Brain microvascular endothelial cell (primary cell): ENCODE data around the gene GPR12.

Source experiments
- DNase-seq: peaks from one replicate; pipeline ENCODE4 v3.0.0-alpha.2; 2020
- H3K27ac ChIP-seq: fragments of 250-450 bp; sonication (Bioruptor Pico); 2 replicates; pipeline ENCODE4 v1.5.1; 2020; ENCODE audit warnings: mild to moderate bottlenecking, moderate library complexity
- H3K27me3 ChIP-seq: fragments of 250-450 bp; sonication (Bioruptor Pico); replicated peaks from 2 replicates; pipeline ENCODE4 v1.5.1; 2020; ENCODE audit warnings: mild to moderate bottlenecking
- H3K36me3 ChIP-seq: fragments of 250-450 bp; sonication (Bioruptor Pico); replicated peaks from 2 replicates; pipeline ENCODE4 v1.5.1; 2020; ENCODE audit warnings: mild to moderate bottlenecking
- H3K4me3 ChIP-seq: 2 replicates; pipeline ENCODE4 v1.5.1; 2011; ENCODE audit warnings: low read depth, mild to moderate bottlenecking, control low read depth, low read length, moderate library complexity
- CTCF ChIP-seq: IDR thresholded peaks from 2 replicates; pipeline ENCODE4 v1.5.1; 2011; ENCODE audit warnings: low read depth, mild to moderate bottlenecking, moderate library complexity, low read length, control low read depth, inconsistent platforms; ENCODE audit errors: missing control alignments
- in situ Hi-C: cut with HindIII; loops from 2 replicates; pipeline ENCODE4 v1.10.0; 2017; ENCODE audit warnings: low sequenced_read_pairs, low pct_ligation_motif_present

The GPR12 gene, protein sequence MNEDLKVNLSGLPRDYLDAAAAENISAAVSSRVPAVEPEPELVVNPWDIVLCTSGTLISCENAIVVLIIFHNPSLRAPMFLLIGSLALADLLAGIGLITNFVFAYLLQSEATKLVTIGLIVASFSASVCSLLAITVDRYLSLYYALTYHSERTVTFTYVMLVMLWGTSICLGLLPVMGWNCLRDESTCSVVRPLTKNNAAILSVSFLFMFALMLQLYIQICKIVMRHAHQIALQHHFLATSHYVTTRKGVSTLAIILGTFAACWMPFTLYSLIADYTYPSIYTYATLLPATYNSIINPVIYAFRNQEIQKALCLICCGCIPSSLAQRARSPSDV

DNA sequence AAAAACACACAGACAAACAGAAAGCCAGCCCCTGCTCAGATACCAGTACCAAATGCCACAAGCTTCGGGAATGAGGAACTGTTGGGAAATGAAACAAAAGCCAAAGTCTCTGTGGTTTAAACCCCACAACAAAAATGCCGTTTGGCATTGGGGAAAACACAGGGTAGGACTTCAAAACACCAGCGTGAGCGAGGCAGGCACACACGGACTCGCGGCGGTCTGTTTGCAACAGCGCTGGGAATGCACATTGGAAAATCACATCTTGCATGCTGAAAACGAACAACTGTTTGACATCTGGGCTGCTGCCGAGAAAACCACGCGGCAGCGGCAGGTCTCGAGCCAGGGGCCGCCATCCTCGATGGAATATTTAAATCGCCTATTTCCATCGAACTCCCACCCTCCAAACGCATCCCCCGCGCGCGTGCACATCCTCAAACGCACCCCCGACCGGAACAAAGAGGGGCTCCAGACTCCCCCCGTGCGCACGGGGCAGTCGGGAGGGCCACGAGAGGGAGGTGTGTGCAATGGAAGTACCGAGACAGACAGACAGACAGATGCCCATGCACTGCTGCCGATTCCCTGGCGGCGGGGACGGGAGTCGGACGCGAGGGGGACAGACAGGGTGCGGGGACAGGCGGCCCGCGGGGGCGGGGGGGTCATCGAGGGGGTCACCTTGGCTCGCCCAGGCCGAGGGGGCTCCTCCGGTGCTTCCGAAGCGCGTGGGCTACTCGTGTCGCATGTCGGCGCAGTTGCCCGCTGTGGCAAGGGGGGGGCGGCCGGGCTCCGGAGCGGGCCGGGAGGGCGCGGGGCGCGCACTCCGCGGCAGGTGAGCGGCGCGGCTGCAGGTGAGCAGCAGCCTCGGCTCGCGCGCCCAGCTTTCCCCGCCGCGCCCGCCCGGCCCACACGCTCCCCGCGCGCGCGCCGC, at the start of gene GPR12:
Gene GPR12 (minus strand): TSS at position 880 of the 925 bp plus-strand sequence. CDS start 959 bp downstream, outside the sequence.
- Histone ChIP-seq H3K4me3 (no peak within 1 kb of the TSS), H3K36me3 (no peaks in the 10 kb centered on the region), H3K27ac (no peak within 1 kb of the TSS), H3K27me3 (peaks cover 39% of the 10 kb centered on the region)
- TF ChIP-seq CTCF = no peak
- DNase-seq = no peak
- in situ Hi-C loops = no loop called here

- TF ChIP-seq CTCF = no peak
- no peak overlapping the region for H3K27ac ChIP-seq
- no peaks in the 10 kb centered on the region for H3K27me3 ChIP-seq
- H3K4me3 ChIP-seq = no peak overlapping the region
- DNase-seq = no peak
- H3K36me3 ChIP-seq = no peaks in the 10 kb centered on the region
- in situ Hi-C loops = no loop called here
Measured at GRCh38 chr13:26810095-26810494, 49.5 kb upstream of the GPR12 start.

GRCh38 chr13:26806891-26807290, 46.3 kb upstream of the GPR12 start:
- H3K36me3 ChIP-seq = no peaks in the 10 kb centered on the region
- no peak overlapping the region for H3K27ac ChIP-seq
- in situ Hi-C loops = no loop called here
- DNase-seq = no peak
- H3K4me3 ChIP-seq = no peak overlapping the region
- H3K27me3 ChIP-seq = no peaks in the 10 kb centered on the region
- TF ChIP-seq CTCF = no peak

GRCh38 chr13:26787961-26788360, 27.4 kb upstream of the GPR12 start:
- no peak for DNase-seq

DNA sequence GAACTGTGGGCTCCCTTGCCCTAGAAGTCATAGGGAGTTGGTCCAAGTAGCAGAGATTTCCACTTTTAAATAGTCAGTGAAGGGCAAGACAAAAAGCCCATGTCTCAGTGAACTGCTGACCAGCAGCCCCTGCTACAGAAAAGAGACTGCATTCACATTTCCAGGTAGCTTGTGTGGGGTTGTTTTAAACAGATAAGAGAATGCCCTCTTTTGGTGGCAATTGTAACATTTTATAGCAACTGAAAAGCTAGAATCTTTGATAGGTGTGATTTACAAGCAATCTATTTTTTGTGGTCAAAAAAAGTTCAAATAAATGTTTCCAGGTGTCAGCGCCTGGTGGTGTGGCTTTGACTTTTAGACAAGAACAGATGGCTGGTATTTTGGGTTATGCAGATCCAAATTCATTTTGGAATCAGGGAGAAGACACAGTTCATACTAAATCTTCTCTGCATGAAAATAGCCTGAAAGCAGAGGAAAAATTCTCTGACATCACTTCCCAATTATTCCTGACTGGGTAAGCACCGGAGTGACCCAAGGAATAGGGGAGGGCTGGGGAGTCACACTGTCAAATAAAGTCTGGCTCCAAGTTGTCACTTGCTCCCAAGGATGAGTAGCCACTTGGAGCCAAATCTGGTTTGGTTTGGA, 26.2 kb upstream of the GPR12 start:
- no peak for DNase-seq
- no peak overlapping the region for H3K4me3 ChIP-seq
- H3K27ac ChIP-seq = no peak overlapping the region
- no peaks in the 10 kb centered on the region for H3K36me3 ChIP-seq
- no peaks in the 10 kb centered on the region for H3K27me3 ChIP-seq
- in situ Hi-C loops = no loop called here
- TF ChIP-seq CTCF = no peak

More at GRCh38 chr13:26787961-26788360, 27.4 kb upstream of the GPR12 start:
- H3K27ac ChIP-seq = no peak overlapping the region
- no peaks in the 10 kb centered on the region for H3K36me3 ChIP-seq
- in situ Hi-C loops = no loop called here
- no peak overlapping the region for H3K4me3 ChIP-seq
- no peak for TF ChIP-seq CTCF
- H3K27me3 ChIP-seq = no peaks in the 10 kb centered on the region
